ENCODE measurements around the gene TNKS2.

GRCh38 chr10:91891125-91892001, 93.1 kb downstream of the TNKS2 start:
- TF ChIP-seq, protein P1, sequence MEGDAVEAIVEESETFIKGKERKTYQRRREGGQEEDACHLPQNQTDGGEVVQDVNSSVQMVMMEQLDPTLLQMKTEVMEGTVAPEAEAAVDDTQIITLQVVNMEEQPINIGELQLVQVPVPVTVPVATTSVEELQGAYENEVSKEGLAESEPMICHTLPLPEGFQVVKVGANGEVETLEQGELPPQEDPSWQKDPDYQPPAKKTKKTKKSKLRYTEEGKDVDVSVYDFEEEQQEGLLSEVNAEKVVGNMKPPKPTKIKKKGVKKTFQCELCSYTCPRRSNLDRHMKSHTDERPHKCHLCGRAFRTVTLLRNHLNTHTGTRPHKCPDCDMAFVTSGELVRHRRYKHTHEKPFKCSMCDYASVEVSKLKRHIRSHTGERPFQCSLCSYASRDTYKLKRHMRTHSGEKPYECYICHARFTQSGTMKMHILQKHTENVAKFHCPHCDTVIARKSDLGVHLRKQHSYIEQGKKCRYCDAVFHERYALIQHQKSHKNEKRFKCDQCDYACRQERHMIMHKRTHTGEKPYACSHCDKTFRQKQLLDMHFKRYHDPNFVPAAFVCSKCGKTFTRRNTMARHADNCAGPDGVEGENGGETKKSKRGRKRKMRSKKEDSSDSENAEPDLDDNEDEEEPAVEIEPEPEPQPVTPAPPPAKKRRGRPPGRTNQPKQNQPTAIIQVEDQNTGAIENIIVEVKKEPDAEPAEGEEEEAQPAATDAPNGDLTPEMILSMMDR (IDR thresholded peaks at IDR 0.05 in 8 of 11, conservative IDR thresholded peaks at IDR 0.05 in 3 of 11) = no peak
- TF ChIP-seq POLR2AphosphoS5 (IDR thresholded peaks at IDR 0.05) = no peak
